ENCODE measurements around the gene TMEM88. TPM values are rescaled to one million over a fixed set of nuclear protein-coding genes. Genes with fewer than 3 reads are reported as not detected.

TMEM88 gene
- total RNA-seq, 1 experiment from 2014 or later: 11.3 TPM

GRCh38 chr17:7856811-7857712 lies 2.2 kb downstream of the TMEM88 start, which contains the start of gene NAA38:
TSS of gene NAA38 (minus strand) at chr17:7857559. CDS start at chr17:7857463, 96 bp downstream.
- 0 out of 5 replicates have a peak, but pooled peaks cover 0 to 3% of the 10 kb centered on the region in 2 experiments for H3K9me3 Mint-ChIP-seq
- no peak within 1 kb of the TSS for H3K4me3 Mint-ChIP-seq
- no peak within 1 kb of the TSS for H3K27ac Mint-ChIP-seq
- H2AFZ ChIP-seq (ENCODE audit: low read length): no peak within 1 kb of the TSS
- no peak within 1 kb of the TSS for H3K4ac ChIP-seq (ENCODE audit: low read depth, low read length)
- H3K27ac ChIP-seq (ENCODE audit: insufficient read length, low read depth, low read length): no peak within 1 kb of the TSS
- no peaks in the 10 kb centered on the region for H3K9me3 ChIP-seq (ENCODE audit: control insufficient read depth, low read depth, low read length)
- no peak within 1 kb of the TSS for H2BK15ac ChIP-seq (ENCODE audit: low read depth, low read length)
- no peak within 1 kb of the TSS for H4K8ac ChIP-seq (replicated peaks; ENCODE audit: insufficient read length, low read depth, low read length)
- no peak within 1 kb of the TSS for H3K56ac ChIP-seq (ENCODE audit: insufficient read length, low read depth, low read length)
- H2BK120ac ChIP-seq (ENCODE audit: low read depth, low read length, poor library complexity, severe bottlenecking): no peak within 1 kb of the TSS
- DNase-seq: peak; percentile 100
- no peak within 1 kb of the TSS for H3T11ph ChIP-seq (ENCODE audit: low read length)
- no peaks in the 10 kb centered on the region for H4K20me1 ChIP-seq (ENCODE audit: control insufficient read depth, insufficient read depth, insufficient read length)
- H3K23ac ChIP-seq (ENCODE audit: insufficient read length, low read depth, low read length): no peak within 1 kb of the TSS
- H2BK12ac ChIP-seq (ENCODE audit: insufficient read length, low read depth, low read length): no peak within 1 kb of the TSS
- TF ChIP-seq, protein P1, sequence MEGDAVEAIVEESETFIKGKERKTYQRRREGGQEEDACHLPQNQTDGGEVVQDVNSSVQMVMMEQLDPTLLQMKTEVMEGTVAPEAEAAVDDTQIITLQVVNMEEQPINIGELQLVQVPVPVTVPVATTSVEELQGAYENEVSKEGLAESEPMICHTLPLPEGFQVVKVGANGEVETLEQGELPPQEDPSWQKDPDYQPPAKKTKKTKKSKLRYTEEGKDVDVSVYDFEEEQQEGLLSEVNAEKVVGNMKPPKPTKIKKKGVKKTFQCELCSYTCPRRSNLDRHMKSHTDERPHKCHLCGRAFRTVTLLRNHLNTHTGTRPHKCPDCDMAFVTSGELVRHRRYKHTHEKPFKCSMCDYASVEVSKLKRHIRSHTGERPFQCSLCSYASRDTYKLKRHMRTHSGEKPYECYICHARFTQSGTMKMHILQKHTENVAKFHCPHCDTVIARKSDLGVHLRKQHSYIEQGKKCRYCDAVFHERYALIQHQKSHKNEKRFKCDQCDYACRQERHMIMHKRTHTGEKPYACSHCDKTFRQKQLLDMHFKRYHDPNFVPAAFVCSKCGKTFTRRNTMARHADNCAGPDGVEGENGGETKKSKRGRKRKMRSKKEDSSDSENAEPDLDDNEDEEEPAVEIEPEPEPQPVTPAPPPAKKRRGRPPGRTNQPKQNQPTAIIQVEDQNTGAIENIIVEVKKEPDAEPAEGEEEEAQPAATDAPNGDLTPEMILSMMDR (conservative IDR thresholded peaks at IDR 0.05): peak; percentile 27; the same call in 2 of the 3 replicates
- peaks cover 29% of the 10 kb centered on the region for H3K23me2 ChIP-seq (ENCODE audit: insufficient read length, low read depth, low read length, poor library complexity, severe bottlenecking)
- peak within 1 kb of the TSS; percentile 92 for H3K14ac ChIP-seq (ENCODE audit: insufficient read depth, low read length)
- H3K27me3 ChIP-seq (ENCODE audit: insufficient read depth, low read length): peaks cover 28% of the 10 kb centered on the region; the same call in 1 of the 2 replicates
- H3K36me3 Mint-ChIP-seq (ENCODE audit: insufficient read depth in 1 of 3, low read depth in 3 of 3): peaks cover 0 to 29% (median 14%) of the 10 kb centered on the region in 3 experiments; a peak in 4 of 7 replicates
- no peaks in the 10 kb centered on the region for H3K79me1 ChIP-seq (ENCODE audit: insufficient read depth, low read depth, low read length, poor library complexity, severe bottlenecking)
- H3K9ac ChIP-seq (ENCODE audit: extremely low read depth, insufficient read length, low read length): peak within 1 kb of the TSS; percentile 89
- peak within 1 kb of the TSS; percentile 94 for H3K18ac ChIP-seq (ENCODE audit: insufficient read length, low read depth, low read length)
- no peaks in the 10 kb centered on the region for H3K79me2 ChIP-seq (ENCODE audit: insufficient read depth, low read length)
- no peak within 1 kb of the TSS for H2AK5ac ChIP-seq (ENCODE audit: insufficient read length, low read length)
- H3K4me1 Mint-ChIP-seq: peaks cover 15 to 27% of the 10 kb centered on the region in 2 experiments
- no peak within 1 kb of the TSS for H4K91ac ChIP-seq (ENCODE audit: insufficient read length, low read depth, low read length)
- no peaks in the 10 kb centered on the region; the same call in 1 of the 2 replicates for H3K4me1 ChIP-seq (ENCODE audit: insufficient read depth, low read length)
- no CpG with 5 or more reads among the region's 64 CpGs for WGBS (ENCODE audit: extremely low coverage, insufficient read length, low lambda C conversion rate)
- H4K5ac ChIP-seq (ENCODE audit: insufficient read length, low read depth, low read length): no peak within 1 kb of the TSS
- no peak within 1 kb of the TSS for H2BK5ac ChIP-seq (ENCODE audit: insufficient read length, low read length)
- H3K27me3 Mint-ChIP-seq (ENCODE audit: low read depth): peaks cover 15% of the 10 kb centered on the region
- H2BK20ac ChIP-seq (ENCODE audit: low read depth, low read length, poor library complexity, severe bottlenecking): no peak within 1 kb of the TSS
- peak within 1 kb of the TSS; percentile 97 for H3K4me2 ChIP-seq (ENCODE audit: insufficient read depth, insufficient read length, low read length)
